ENCODE data around the gene MED15.

- no peak for TF ChIP-seq CTCF (IDR thresholded peaks at IDR 0.05)
- no peak for TF ChIP-seq TCF7L2 (IDR thresholded peaks at IDR 0.05; ENCODE audit: low read depth, low read length)
- no peak for TF ChIP-seq POLR2AphosphoS5 (IDR thresholded peaks at IDR 0.05; ENCODE audit: low read depth, low read length)
- no peak for TF ChIP-seq REST (IDR thresholded peaks at IDR 0.05; ENCODE audit: insufficient read depth in 1 of 2, low read depth in 2 of 2, low read length in 1 of 2)
Observed at GRCh38 chr22:20566420-20567260, 59.2 kb downstream of the MED15 start.
